ENCODE measurements around the gene FBXO34. TPM values are rescaled to one million over a fixed set of nuclear protein-coding genes. Genes with fewer than 3 reads are reported as not detected.

The FBXO34 gene
- total and polyA plus RNA-seq, 10 of the 15 experiments (the other 5 are each of a cell fraction or from before 2014, with no cell fraction given): 5.6 to 22.8 (median 17.6) TPM

GRCh38 chr14:55238019-55238680, 33.1 kb upstream of the FBXO34 start (continued):
- no peak for TF ChIP-seq ZBTB33 (IDR thresholded peaks at IDR 0.05)

- 5% methylated on average over 1 of the region's 1 CpG for WGBS (ENCODE audit: insufficient coverage, insufficient replicate concordance, low lambda C conversion rate, missing lambda C conversion rate)
- in situ Hi-C loops (cut with MboI) (no loop called here), intact Hi-C loops (cut with micrococcal nuclease; ENCODE audit: unreplicated experiment) (no loop called here)
- H3K27ac ChIP-seq (ENCODE audit: control insufficient read depth, insufficient read depth): no peak overlapping the region
- no peak overlapping the region for H3K4me3 ChIP-seq
- RAD21 ChIA-PET (ENCODE audit: unreplicated experiment): no interaction called here
- H4K20me1 ChIP-seq (ENCODE audit: control insufficient read depth, insufficient read depth): no peaks in the 10 kb centered on the region
- H3K79me2 ChIP-seq (ENCODE audit: control insufficient read depth, insufficient read depth, low read length): no peaks in the 10 kb centered on the region
- TF ChIP-seq PBX3 (IDR thresholded peaks at IDR 0.05; ENCODE audit: insufficient replicate concordance, low read depth, low read length): no peak
- TF ChIP-seq ZNF217 (IDR thresholded peaks at IDR 0.05): no peak
- no peak overlapping the region for H3K4me2 ChIP-seq (ENCODE audit: control insufficient read depth, insufficient read depth)
- no peaks in the 10 kb centered on the region for H3K36me3 ChIP-seq (ENCODE audit: control insufficient read depth in 2 of 2, insufficient read depth in 2 of 2, low read length in 1 of 2)
- no peak overlapping the region for H3K9ac ChIP-seq (ENCODE audit: control insufficient read depth, insufficient read depth, low read length)
- H3K27me3 ChIP-seq (replicated peaks in 1 of 2; ENCODE audit: control insufficient read depth in 2 of 2, insufficient read depth in 2 of 2, low read length in 1 of 2): peaks cover 0 to 2% of the 10 kb centered on the region in 2 experiments; a peak in 1 of 4 replicates
- no peaks in the 10 kb centered on the region for H3K4me1 ChIP-seq (ENCODE audit: control insufficient read depth, insufficient read depth, low read length)
- no TSS peak for BruUV-seq (replicated peaks)
- FAIRE-seq: no peak
- POLR2A ChIA-PET: no interaction called here
- CTCF ChIA-PET: no interaction called here
- SMC1A ChIA-PET (ENCODE audit: uncharacterized antibody, unreplicated experiment): no interaction called here
- H3K9me3 ChIP-seq (replicated peaks; ENCODE audit: control insufficient read depth, insufficient read depth, low read length): no peaks in the 10 kb centered on the region
- H2AFZ ChIP-seq (ENCODE audit: control insufficient read depth, low read depth, low read length): no peak overlapping the region
- no peak for DNase-seq (ENCODE audit: low read depth, low spot score)
- no peak for ATAC-seq
Measured at GRCh38 chr14:55239320-55239719, 31.9 kb upstream of the FBXO34 start.

Measured in GM12878 (cell line).